HepG2 (cell line): ENCODE data around the gene NFIC. TPM values are rescaled to one million over a fixed set of nuclear protein-coding genes. Genes with fewer than 3 reads are reported as not detected.

Experiments used
- BCL6 ChIP-seq: IDR thresholded peaks from 2 replicates; pipeline ENCODE4 v1.6.1; 2016; ENCODE audit warnings: missing genetic modification reagents, missing compliant biosample characterization
- FOSL2 ChIP-seq: sonication (generic); formaldehyde crosslinking; IDR thresholded peaks from 2 replicates; pipeline ENCODE4 v1.4.0; 2020; ENCODE audit warnings: missing genetic modification reagents
- FOXP1 ChIP-seq, 2 experiments: fragments of 450-650 bp in 1 of 2; IDR thresholded peaks; 2 replicates each; pipeline ENCODE4 v1.6.1; 2017 to 2018; ENCODE audit warnings: antibody characterized with exemption in 1 of 2
- KLF13 ChIP-seq: sonication (generic); formaldehyde crosslinking; IDR thresholded peaks from 2 replicates; pipeline ENCODE4 v1.4.0; 2020; ENCODE audit warnings: mild to moderate bottlenecking, missing genetic modification reagents
- MAX ChIP-seq: IDR thresholded peaks from 2 replicates; pipeline ENCODE4 v1.6.1; 2012; ENCODE audit warnings: inconsistent platforms
- MLX ChIP-seq: IDR thresholded peaks from 2 replicates; pipeline ENCODE4 v1.6.1; 2016
- NR2F6 ChIP-seq, 2 experiments: IDR thresholded peaks; 2 replicates each; pipeline ENCODE4 v1.6.1; 2016; ENCODE audit warnings: antibody characterized with exemption in 1 of 2, mild to moderate bottlenecking in 1 of 2
- POLR2A ChIP-seq, 2 experiments: IDR thresholded peaks; 2 replicates each; pipeline ENCODE4 v1.6.1; 2011; ENCODE audit warnings: low read depth in 2 of 2, low read length in 2 of 2, mild to moderate bottlenecking in 1 of 2, moderate library complexity in 1 of 2; ENCODE audit not compliant: insufficient read depth in 1 of 2
- RARA ChIP-seq: IDR thresholded peaks from 2 replicates; pipeline ENCODE4 v1.6.1; 2016; ENCODE audit warnings: missing genetic modification reagents, missing compliant biosample characterization
- RXRB ChIP-seq: IDR thresholded peaks from 2 replicates; pipeline ENCODE4 v1.6.1; 2016; ENCODE audit warnings: borderline replicate concordance, missing genetic modification reagents, missing compliant biosample characterization
- SRY ChIP-seq: sonication (generic); formaldehyde crosslinking; IDR thresholded peaks from 2 replicates; pipeline ENCODE4 v1.8.0; 2022; ENCODE audit warnings: mild to moderate bottlenecking, missing genetic modification reagents
- TBX2 ChIP-seq: sonication (generic); formaldehyde crosslinking; IDR thresholded peaks from 2 replicates; pipeline ENCODE4 v1.5.0; 2020; ENCODE audit warnings: missing genetic modification reagents, mild to moderate bottlenecking, borderline replicate concordance
- TFE3 ChIP-seq: IDR thresholded peaks from 2 replicates; pipeline ENCODE4 v1.6.1; 2016
- TRIM22 ChIP-seq: fragments of 450-650 bp; IDR thresholded peaks from 2 replicates; pipeline ENCODE4 v1.6.1; 2017
- TSC22D2 ChIP-seq: sonication (generic); formaldehyde crosslinking; IDR thresholded peaks from 2 replicates; pipeline ENCODE4 v1.5.1; 2020; ENCODE audit warnings: missing genetic modification reagents, mild to moderate bottlenecking, borderline replicate concordance
- ZBTB1 ChIP-seq: sonication (generic); formaldehyde crosslinking; IDR thresholded peaks from 2 replicates; pipeline ENCODE4 v1.4.0; 2020; ENCODE audit warnings: missing genetic modification reagents, borderline replicate concordance
- ZBTB25 ChIP-seq: IDR thresholded peaks from 2 replicates; pipeline ENCODE4 v1.6.1; 2018; ENCODE audit warnings: missing genetic modification reagents
- ZMYM3 ChIP-seq: sonication (generic); formaldehyde crosslinking; IDR thresholded peaks from 2 replicates; pipeline ENCODE4 v1.5.1; 2020; ENCODE audit warnings: mild to moderate bottlenecking, missing genetic modification reagents
- ZNF143 ChIP-seq: sonication (generic); formaldehyde crosslinking; IDR thresholded peaks from 2 replicates; pipeline ENCODE4 v1.4.0; 2020; ENCODE audit warnings: missing genetic modification reagents
- ZNF335 ChIP-seq: sonication (generic); formaldehyde crosslinking; IDR thresholded peaks from 2 replicates; pipeline ENCODE4 v1.4.0; 2020; ENCODE audit warnings: missing genetic modification reagents
- polyA plus RNA-seq, 8 experiments: library from polyadenylated mRNA; depleted of rRNA in 3 of 8; stranded (reverse) in 7 of 8; unstranded in 1 of 8; fragments of >200 nt; fragmentation: Illumina TruSeq in 4 of 8; extraction: Trizol in 4 of 8; gene quantifications; 2 replicates each; pipeline versions ENCODE4 v1.2.1 to v1.2.3, GENCODE V29; 2011 to 2016; ENCODE audit warnings: low read depth in 4 of 8, missing spikeins in 1 of 8, mixed read lengths in 1 of 8; ENCODE audit not compliant: insufficient read depth in 1 of 8
- total RNA-seq, 5 experiments: library from RNA; depleted of rRNA; stranded (reverse); fragments of >200 nt; fragmentation: Illumina TruSeq; extraction: Trizol; gene quantifications; 2 replicates each; pipeline ENCODE4 v1.2.3, GENCODE V29; 2016; ENCODE audit warnings: low read depth in 1 of 5
- TF ChIP-seq, protein P1 (sequence below): sonication (generic); formaldehyde crosslinking; IDR thresholded peaks from 2 replicates; pipeline ENCODE4 v1.9.0; 2022; ENCODE audit warnings: low read depth, missing genetic modification reagents
- TF ChIP-seq, protein P2 (sequence below): sonication (generic); formaldehyde crosslinking; IDR thresholded peaks from 2 replicates; pipeline ENCODE4 v1.5.0; 2020; ENCODE audit warnings: mild to moderate bottlenecking, missing genetic modification reagents

NFIC gene
- total and polyA plus RNA-seq, 2 of the 13 experiments (the other 11 are each of a cell fraction or from before 2014, with no cell fraction given): 1.3 to 2.5 TPM

DNA sequence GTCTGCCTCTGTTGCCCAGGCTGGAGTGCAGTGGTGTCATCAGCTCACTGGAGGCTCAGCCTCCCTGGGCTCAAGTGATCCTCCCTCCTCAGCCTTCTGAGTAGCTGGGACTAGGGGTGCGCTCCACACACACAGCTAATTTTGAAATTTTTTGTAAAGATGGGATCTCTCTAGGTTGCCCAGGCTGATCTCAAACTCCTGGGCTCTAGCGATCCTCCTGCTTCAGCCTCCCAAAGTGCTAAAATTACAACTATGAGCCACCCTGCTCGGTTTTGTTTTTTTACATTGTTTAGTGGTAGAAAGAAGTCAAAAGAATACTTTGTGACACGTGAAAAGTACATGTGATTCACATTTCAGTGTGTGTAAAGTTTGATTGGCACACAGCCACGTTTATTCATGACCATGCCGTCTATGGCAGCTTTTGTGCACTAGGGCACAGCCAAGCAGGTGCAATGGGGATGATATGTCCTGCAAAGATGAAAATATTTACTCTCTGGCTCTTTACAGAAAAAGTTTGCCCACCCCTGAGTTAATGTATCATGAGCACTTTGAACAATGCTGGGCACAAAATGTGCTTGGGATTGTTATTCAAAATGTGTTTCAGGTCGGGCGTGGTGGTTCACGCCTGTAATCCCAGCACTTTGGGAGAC is 16.2 kb upstream of the NFIC start (continued):
- TF ChIP-seq RXRB (CRISPR knock-in tag) (peak; percentile 27; the same call in 1 of the 2 replicates), MAX (peak; percentile 25; the same call in 1 of the 2 replicates), TRIM22 (no peak), POLR2A (IDR thresholded peaks at IDR 0.05; ENCODE audit: insufficient read depth in 1 of 2, low read depth in 2 of 2, low read length in 2 of 2) (no peak), ZNF143 (CRISPR knock-in tag) (no peak), TSC22D2 (no peak), BCL6 (CRISPR knock-in tag) (0 out of 2 replicates have a peak, but pooled peaks have one; percentile 9), ZNF335 (CRISPR knock-in tag) (no peak), NR2F6 (IDR thresholded peaks at IDR 0.05) (0 out of 2 replicates have a peak, but pooled peaks have one; percentile 31), NR2F6 (CRISPR knock-in tag; IDR thresholded peaks at IDR 0.05) (peak; percentile 17; the same call in 1 of the 2 replicates), FOXP1 (IDR thresholded peaks at IDR 0.05) (no peak), FOXP1 (CRISPR knock-in tag; IDR thresholded peaks at IDR 0.05) (peak; percentile 43; the same call in 1 of the 2 replicates), TBX2 (peak; percentile 46; the same call in 1 of the 2 replicates), TFE3 (CRISPR knock-in tag) (peak; percentile 55; the same call in 1 of the 2 replicates), ZMYM3 (CRISPR knock-in tag) (peak; percentile 56), ZBTB25 (CRISPR knock-in tag) (no peak), MLX (CRISPR knock-in tag) (0 out of 2 replicates have a peak, but pooled peaks have one; percentile 44), SRY (no peak), FOSL2 (CRISPR knock-in tag) (0 out of 2 replicates have a peak, but pooled peaks have one; percentile 9), RARA (CRISPR knock-in tag) (peak; percentile 49; the same call in 1 of the 2 replicates), KLF13 (CRISPR knock-in tag) (no peak), ZBTB1 (CRISPR knock-in tag) (no peak)
- TF ChIP-seq, protein P1, sequence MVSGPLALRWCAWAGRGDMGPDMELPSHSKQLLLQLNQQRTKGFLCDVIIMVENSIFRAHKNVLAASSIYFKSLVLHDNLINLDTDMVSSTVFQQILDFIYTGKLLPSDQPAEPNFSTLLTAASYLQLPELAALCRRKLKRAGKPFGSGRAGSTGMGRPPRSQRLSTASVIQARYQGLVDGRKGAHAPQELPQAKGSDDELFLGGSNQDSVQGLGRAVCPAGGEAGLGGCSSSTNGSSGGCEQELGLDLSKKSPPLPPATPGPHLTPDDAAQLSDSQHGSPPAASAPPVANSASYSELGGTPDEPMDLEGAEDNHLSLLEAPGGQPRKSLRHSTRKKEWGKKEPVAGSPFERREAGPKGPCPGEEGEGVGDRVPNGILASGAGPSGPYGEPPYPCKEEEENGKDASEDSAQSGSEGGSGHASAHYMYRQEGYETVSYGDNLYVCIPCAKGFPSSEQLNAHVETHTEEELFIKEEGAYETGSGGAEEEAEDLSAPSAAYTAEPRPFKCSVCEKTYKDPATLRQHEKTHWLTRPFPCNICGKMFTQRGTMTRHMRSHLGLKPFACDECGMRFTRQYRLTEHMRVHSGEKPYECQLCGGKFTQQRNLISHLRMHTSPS (CRISPR knock-in tag): peak; percentile 76; the same call in 1 of the 2 replicates
- TF ChIP-seq, protein P2, sequence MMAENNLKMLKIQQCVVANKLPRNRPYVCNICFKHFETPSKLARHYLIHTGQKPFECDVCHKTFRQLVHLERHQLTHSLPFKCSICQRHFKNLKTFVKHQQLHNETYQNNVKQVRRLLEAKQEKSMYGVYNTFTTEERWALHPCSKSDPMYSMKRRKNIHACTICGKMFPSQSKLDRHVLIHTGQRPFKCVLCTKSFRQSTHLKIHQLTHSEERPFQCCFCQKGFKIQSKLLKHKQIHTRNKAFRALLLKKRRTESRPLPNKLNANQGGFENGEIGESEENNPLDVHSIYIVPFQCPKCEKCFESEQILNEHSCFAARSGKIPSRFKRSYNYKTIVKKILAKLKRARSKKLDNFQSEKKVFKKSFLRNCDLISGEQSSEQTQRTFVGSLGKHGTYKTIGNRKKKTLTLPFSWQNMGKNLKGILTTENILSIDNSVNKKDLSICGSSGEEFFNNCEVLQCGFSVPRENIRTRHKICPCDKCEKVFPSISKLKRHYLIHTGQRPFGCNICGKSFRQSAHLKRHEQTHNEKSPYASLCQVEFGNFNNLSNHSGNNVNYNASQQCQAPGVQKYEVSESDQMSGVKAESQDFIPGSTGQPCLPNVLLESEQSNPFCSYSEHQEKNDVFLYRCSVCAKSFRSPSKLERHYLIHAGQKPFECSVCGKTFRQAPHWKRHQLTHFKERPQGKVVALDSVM: peak; percentile 96
